ENCODE measurements around the gene TPSAB1.
"Not testable (repeated sequence)": the region's sequence is repeated elsewhere in the genome, so short reads cannot be mapped to it uniquely, and the experiment has no call there.

TPSAB1 gene

GRCh38 chr16:1243907-1244850, 3.7 kb downstream of the TPSAB1 start:
- not testable (repeated sequence) for H3K4me1 ChIP-seq (ENCODE audit: insufficient read depth, low read length); H3K9me3 ChIP-seq (ENCODE audit: insufficient read depth, low read depth, low read length); H3K4me3 ChIP-seq (ENCODE audit: low read length); H3K27ac ChIP-seq (ENCODE audit: low read length); H3K36me3 ChIP-seq (ENCODE audit: insufficient read depth, low read depth, low read length); H3K9ac ChIP-seq (ENCODE audit: low read depth, low read length)
- peaks cover 21% of the 10 kb centered on the region for H3K27me3 ChIP-seq (ENCODE audit: insufficient read depth, low read length)

GRCh38 chr16:1244881-1245280, 4.4 kb downstream of the TPSAB1 start:
- Histone ChIP-seq H3K9ac (ENCODE audit: low read depth, low read length) (no peak overlapping the region), H3K27ac (ENCODE audit: low read length) (no peak overlapping the region), H3K4me3 (ENCODE audit: low read length) (no peak overlapping the region), H3K9me3 (ENCODE audit: insufficient read depth, low read depth, low read length) (no peaks in the 10 kb centered on the region), H3K36me3 (ENCODE audit: insufficient read depth, low read depth, low read length) (no peaks in the 10 kb centered on the region), H3K27me3 (ENCODE audit: insufficient read depth, low read length) (peaks cover 21% of the 10 kb centered on the region), H3K4me1 (ENCODE audit: insufficient read depth, low read length) (no peaks in the 10 kb centered on the region)

- H3K9me3 ChIP-seq (ENCODE audit: insufficient read depth, low read depth, low read length), result no peaks in the 10 kb centered on the region
- no peak overlapping the region for H3K9ac ChIP-seq (ENCODE audit: low read depth, low read length)
- no peaks in the 10 kb centered on the region for H3K36me3 ChIP-seq (ENCODE audit: insufficient read depth, low read depth, low read length)
- H3K27ac ChIP-seq (ENCODE audit: low read length), result no peak overlapping the region
- peaks cover 21% of the 10 kb centered on the region for H3K27me3 ChIP-seq (ENCODE audit: insufficient read depth, low read length)
- H3K4me3 ChIP-seq (ENCODE audit: low read length), result no peak overlapping the region
- no peaks in the 10 kb centered on the region for H3K4me1 ChIP-seq (ENCODE audit: insufficient read depth, low read length)
Observed at GRCh38 chr16:1245452-1246020, 5.0 kb downstream of the TPSAB1 start.

- not testable (repeated sequence) for H3K36me3 ChIP-seq (ENCODE audit: insufficient read depth, low read depth, low read length); H3K27ac ChIP-seq (ENCODE audit: low read length); H3K9ac ChIP-seq (ENCODE audit: low read depth, low read length); H3K9me3 ChIP-seq (ENCODE audit: insufficient read depth, low read depth, low read length); H3K4me3 ChIP-seq (ENCODE audit: low read length); H3K4me1 ChIP-seq (ENCODE audit: insufficient read depth, low read length)
- H3K27me3 ChIP-seq (ENCODE audit: insufficient read depth, low read length), result peaks cover 21% of the 10 kb centered on the region
Observed at GRCh38 chr16:1247903-1248537, 7.5 kb downstream of the TPSAB1 start.

GRCh38 chr16:1249031-1249755, 8.7 kb downstream of the TPSAB1 start:
- not testable (repeated sequence) for H3K27ac ChIP-seq (ENCODE audit: low read length); H3K4me3 ChIP-seq (ENCODE audit: low read length); H3K9me3 ChIP-seq (ENCODE audit: insufficient read depth, low read depth, low read length); H3K9ac ChIP-seq (ENCODE audit: low read depth, low read length); H3K4me1 ChIP-seq (ENCODE audit: insufficient read depth, low read length); H3K36me3 ChIP-seq (ENCODE audit: insufficient read depth, low read depth, low read length)
- H3K27me3 ChIP-seq (ENCODE audit: insufficient read depth, low read length), result peaks cover 21% of the 10 kb centered on the region

GRCh38 chr16:1253701-1254364, 13.3 kb downstream of the TPSAB1 start:
- not testable (repeated sequence) for H3K36me3 ChIP-seq (ENCODE audit: insufficient read depth, low read depth, low read length); H3K4me3 ChIP-seq (ENCODE audit: low read length)

GRCh38 chr16:1254821-1255220, 14.3 kb downstream of the TPSAB1 start:
- H3K9ac ChIP-seq (ENCODE audit: low read depth, low read length); H3K36me3 ChIP-seq (ENCODE audit: insufficient read depth, low read depth, low read length); H3K4me3 ChIP-seq (ENCODE audit: low read length); H3K27ac ChIP-seq (ENCODE audit: low read length); H3K4me1 ChIP-seq (ENCODE audit: insufficient read depth, low read length); H3K9me3 ChIP-seq (ENCODE audit: insufficient read depth, low read depth, low read length): not testable (repeated sequence)
- H3K27me3 ChIP-seq (ENCODE audit: insufficient read depth, low read length), result peaks cover 12% of the 10 kb centered on the region

More at GRCh38 chr16:1253701-1254364, 13.3 kb downstream of the TPSAB1 start:
- not testable (repeated sequence) for H3K27ac ChIP-seq (ENCODE audit: low read length); H3K27me3 ChIP-seq (ENCODE audit: insufficient read depth, low read length); H3K4me1 ChIP-seq (ENCODE audit: insufficient read depth, low read length); H3K9ac ChIP-seq (ENCODE audit: low read depth, low read length); H3K9me3 ChIP-seq (ENCODE audit: insufficient read depth, low read depth, low read length)

- H3K9ac ChIP-seq (ENCODE audit: low read depth, low read length); H3K4me1 ChIP-seq (ENCODE audit: insufficient read depth, low read length); H3K9me3 ChIP-seq (ENCODE audit: insufficient read depth, low read depth, low read length); H3K36me3 ChIP-seq (ENCODE audit: insufficient read depth, low read depth, low read length); H3K4me3 ChIP-seq (ENCODE audit: low read length); H3K27ac ChIP-seq (ENCODE audit: low read length): not testable (repeated sequence)
- peaks cover 18% of the 10 kb centered on the region for H3K27me3 ChIP-seq (ENCODE audit: insufficient read depth, low read length)
Observed at GRCh38 chr16:1255276-1256122, 15.0 kb downstream of the TPSAB1 start, which contains the start of gene TPSD1. TSS of gene TPSD1 (plus strand) at chr16:1256069. CDS start at chr16:1256281, 212 bp downstream.

GRCh38 chr16:1256296-1256873, 15.9 kb downstream of the TPSAB1 start:
- not testable (repeated sequence) for H3K36me3 ChIP-seq (ENCODE audit: insufficient read depth, low read depth, low read length); H3K27ac ChIP-seq (ENCODE audit: low read length); H3K4me1 ChIP-seq (ENCODE audit: insufficient read depth, low read length); H3K9me3 ChIP-seq (ENCODE audit: insufficient read depth, low read depth, low read length); H3K9ac ChIP-seq (ENCODE audit: low read depth, low read length); H3K4me3 ChIP-seq (ENCODE audit: low read length)
- peaks cover 27% of the 10 kb centered on the region for H3K27me3 ChIP-seq (ENCODE audit: insufficient read depth, low read length)

GRCh38 chr16:1256874-1257322, 16.4 kb downstream of the TPSAB1 start:
- no peaks in the 10 kb centered on the region for H3K36me3 ChIP-seq (ENCODE audit: insufficient read depth, low read depth, low read length)
- H3K27ac ChIP-seq (ENCODE audit: low read length), result no peak overlapping the region
- no peak overlapping the region for H3K4me3 ChIP-seq (ENCODE audit: low read length)
- no peaks in the 10 kb centered on the region; the same call in 1 of the 2 replicates for H3K4me1 ChIP-seq (ENCODE audit: insufficient read depth, low read length)
- no peaks in the 10 kb centered on the region for H3K9me3 ChIP-seq (ENCODE audit: insufficient read depth, low read depth, low read length)
- peaks cover 32% of the 10 kb centered on the region for H3K27me3 ChIP-seq (ENCODE audit: insufficient read depth, low read length)
- no peak overlapping the region for H3K9ac ChIP-seq (ENCODE audit: low read depth, low read length)
